ENCODE measurements around the gene NFIB.

GRCh38 chr9:14084867-14085266 lies 229.1 kb downstream of the NFIB start:
- TF ChIP-seq CTCF (IDR thresholded peaks at IDR 0.05) (no peak), POLR2AphosphoS5 (IDR thresholded peaks at IDR 0.05) (no peak), POLR2A (IDR thresholded peaks at IDR 0.05) (no peak)
